ENCODE measurements around the gene MRPS10. TPM values are rescaled to one million over a fixed set of nuclear protein-coding genes. Genes with fewer than 3 reads are reported as not detected.

The MRPS10 gene
- total RNA-seq, 4 donors from 2014 or later = 27.8 to 38.8 (median 29.3) TPM

DNA sequence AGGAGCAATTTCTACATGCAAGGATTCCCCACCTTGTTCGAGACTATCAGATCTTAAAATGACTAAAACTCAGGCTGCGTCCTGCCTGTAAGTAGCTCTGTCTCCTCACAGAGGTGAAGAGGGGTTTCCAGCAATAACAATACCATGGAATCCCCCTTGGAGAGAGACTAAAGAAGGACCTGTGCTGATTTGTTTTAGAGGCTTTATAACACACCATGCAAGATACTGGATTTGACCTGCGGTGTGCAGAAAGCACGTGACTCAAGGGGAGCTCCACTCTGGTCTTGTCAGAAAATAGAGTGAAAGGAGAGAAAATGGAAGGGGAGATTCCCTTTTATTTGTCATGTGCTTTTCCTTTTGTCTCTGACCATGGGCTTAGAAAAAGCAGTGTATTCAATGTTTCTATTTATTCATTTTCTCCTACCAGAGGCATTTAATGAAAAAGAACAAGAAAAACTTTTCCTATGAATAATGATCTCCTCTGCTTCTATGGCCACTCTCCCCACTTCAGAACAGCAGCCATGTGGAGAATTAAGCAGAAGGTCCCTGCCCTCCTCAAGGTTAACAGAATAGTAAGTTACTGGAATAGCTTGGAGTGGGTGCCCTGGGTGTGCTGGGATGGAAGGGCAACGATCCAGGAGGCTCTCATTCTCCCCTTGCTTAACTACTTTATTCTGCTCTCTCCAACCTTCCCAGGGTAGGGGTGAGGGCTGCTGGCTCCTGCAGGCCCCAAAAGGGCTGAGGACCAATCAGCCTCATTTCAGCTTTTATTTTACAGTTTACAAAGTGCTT, 19.2 kb upstream of the MRPS10 start:
- H3K4me3 ChIP-seq = no peak overlapping the region
- intact Hi-C loops (cut with DNase I) = no loop called here
- no peaks in the 10 kb centered on the region for H3K4me1 ChIP-seq
- TF ChIP-seq, protein P1, sequence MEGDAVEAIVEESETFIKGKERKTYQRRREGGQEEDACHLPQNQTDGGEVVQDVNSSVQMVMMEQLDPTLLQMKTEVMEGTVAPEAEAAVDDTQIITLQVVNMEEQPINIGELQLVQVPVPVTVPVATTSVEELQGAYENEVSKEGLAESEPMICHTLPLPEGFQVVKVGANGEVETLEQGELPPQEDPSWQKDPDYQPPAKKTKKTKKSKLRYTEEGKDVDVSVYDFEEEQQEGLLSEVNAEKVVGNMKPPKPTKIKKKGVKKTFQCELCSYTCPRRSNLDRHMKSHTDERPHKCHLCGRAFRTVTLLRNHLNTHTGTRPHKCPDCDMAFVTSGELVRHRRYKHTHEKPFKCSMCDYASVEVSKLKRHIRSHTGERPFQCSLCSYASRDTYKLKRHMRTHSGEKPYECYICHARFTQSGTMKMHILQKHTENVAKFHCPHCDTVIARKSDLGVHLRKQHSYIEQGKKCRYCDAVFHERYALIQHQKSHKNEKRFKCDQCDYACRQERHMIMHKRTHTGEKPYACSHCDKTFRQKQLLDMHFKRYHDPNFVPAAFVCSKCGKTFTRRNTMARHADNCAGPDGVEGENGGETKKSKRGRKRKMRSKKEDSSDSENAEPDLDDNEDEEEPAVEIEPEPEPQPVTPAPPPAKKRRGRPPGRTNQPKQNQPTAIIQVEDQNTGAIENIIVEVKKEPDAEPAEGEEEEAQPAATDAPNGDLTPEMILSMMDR (IDR thresholded peaks at IDR 0.05) = no peak
- TF ChIP-seq POLR2A (IDR thresholded peaks at IDR 0.05; ENCODE audit: low read depth) (no peak), POLR2AphosphoS5 (IDR thresholded peaks at IDR 0.05) (no peak), EP300 (IDR thresholded peaks at IDR 0.05) (no peak)
- DNase-seq (ENCODE audit: extremely low spot score) = no peak
- no peak overlapping the region for H3K27ac ChIP-seq (replicated peaks in 1 of 4)
- no peaks in the 10 kb centered on the region for H3K27me3 ChIP-seq
- no peaks in the 10 kb centered on the region for H3K9me3 ChIP-seq
- H3K36me3 ChIP-seq = peaks cover 19 to 74% (median 31%) of the 10 kb centered on the region in 4 donors
- 82% methylated on average over 5 of the region's 5 CpGs for WGBS

DNA sequence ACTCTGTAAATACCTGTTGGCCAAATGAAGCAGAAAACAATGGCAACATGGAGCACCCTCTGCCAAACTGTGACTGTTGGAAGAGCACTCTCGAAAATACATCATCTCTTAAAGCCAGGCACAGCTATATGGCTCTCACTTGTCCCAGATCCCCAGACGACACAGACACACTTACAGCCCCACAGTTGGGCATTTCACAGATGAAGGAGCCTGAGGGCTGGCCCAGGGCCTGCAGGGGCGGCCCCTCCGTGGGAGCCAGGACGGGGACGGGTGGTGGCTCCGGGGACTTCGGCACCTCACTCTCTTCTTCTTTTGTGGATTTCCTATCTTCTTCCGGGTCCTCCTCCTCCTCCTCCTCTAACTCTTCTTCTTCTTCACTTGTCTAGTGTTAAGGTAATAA, 18.4 kb upstream of the MRPS10 start:
- Histone ChIP-seq H3K4me1 (no peaks in the 10 kb centered on the region), H3K9me3 (no peaks in the 10 kb centered on the region), H3K36me3 (peaks cover 19 to 72% (median 29%) of the 10 kb centered on the region in 4 donors), H3K27me3 (no peaks in the 10 kb centered on the region), H3K4me3 (no peak overlapping the region), H3K27ac (replicated peaks in 1 of 4) (no peak overlapping the region)
- DNase-seq (ENCODE audit: extremely low spot score) = no peak
- WGBS = 90% methylated on average over 9 of the region's 9 CpGs
- TF ChIP-seq, protein P1 (IDR thresholded peaks at IDR 0.05) = no peak
- TF ChIP-seq POLR2AphosphoS5 (IDR thresholded peaks at IDR 0.05) = no peak
- no peak for TF ChIP-seq POLR2A (IDR thresholded peaks at IDR 0.05; ENCODE audit: low read depth)
- no peak for TF ChIP-seq EP300 (IDR thresholded peaks at IDR 0.05)
- intact Hi-C loops (cut with DNase I) = no loop called here

DNA sequence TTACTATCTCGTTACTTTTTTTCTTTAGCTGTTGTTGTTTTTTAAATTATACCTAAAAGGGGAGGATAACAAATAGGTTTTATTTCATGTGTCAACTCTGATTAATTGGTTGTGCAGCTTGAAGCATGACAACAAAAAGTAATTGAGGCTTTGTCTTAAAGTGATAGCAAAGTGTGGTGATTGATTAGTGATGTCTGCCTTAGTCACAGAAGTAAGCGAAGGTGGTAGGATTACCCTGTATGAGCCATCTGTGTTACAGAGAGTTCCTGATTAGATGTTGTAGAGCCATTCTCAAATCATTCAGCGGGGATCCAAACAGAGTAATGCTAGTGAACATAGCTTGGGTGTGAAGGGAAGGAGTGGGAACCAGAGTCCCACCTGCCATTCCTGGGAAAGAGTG, 14.4 kb upstream of the MRPS10 start:
- Histone ChIP-seq H3K4me3 (no peak overlapping the region), H3K36me3 (peaks cover 12 to 72% (median 29%) of the 10 kb centered on the region in 4 donors), H3K27ac (replicated peaks in 1 of 4) (no peak overlapping the region), H3K27me3 (no peaks in the 10 kb centered on the region), H3K4me1 (no peaks in the 10 kb centered on the region), H3K9me3 (no peaks in the 10 kb centered on the region)
- 92% methylated on average over 3 of the region's 3 CpGs for WGBS
- intact Hi-C loops (cut with DNase I) = no loop called here
- DNase-seq (ENCODE audit: extremely low spot score) = no peak
- TF ChIP-seq POLR2AphosphoS5 (IDR thresholded peaks at IDR 0.05) = no peak
- no peak for TF ChIP-seq POLR2A (IDR thresholded peaks at IDR 0.05; ENCODE audit: low read depth)
- TF ChIP-seq, protein P1 (IDR thresholded peaks at IDR 0.05) = no peak
- TF ChIP-seq EP300 (IDR thresholded peaks at IDR 0.05) = no peak

DNA sequence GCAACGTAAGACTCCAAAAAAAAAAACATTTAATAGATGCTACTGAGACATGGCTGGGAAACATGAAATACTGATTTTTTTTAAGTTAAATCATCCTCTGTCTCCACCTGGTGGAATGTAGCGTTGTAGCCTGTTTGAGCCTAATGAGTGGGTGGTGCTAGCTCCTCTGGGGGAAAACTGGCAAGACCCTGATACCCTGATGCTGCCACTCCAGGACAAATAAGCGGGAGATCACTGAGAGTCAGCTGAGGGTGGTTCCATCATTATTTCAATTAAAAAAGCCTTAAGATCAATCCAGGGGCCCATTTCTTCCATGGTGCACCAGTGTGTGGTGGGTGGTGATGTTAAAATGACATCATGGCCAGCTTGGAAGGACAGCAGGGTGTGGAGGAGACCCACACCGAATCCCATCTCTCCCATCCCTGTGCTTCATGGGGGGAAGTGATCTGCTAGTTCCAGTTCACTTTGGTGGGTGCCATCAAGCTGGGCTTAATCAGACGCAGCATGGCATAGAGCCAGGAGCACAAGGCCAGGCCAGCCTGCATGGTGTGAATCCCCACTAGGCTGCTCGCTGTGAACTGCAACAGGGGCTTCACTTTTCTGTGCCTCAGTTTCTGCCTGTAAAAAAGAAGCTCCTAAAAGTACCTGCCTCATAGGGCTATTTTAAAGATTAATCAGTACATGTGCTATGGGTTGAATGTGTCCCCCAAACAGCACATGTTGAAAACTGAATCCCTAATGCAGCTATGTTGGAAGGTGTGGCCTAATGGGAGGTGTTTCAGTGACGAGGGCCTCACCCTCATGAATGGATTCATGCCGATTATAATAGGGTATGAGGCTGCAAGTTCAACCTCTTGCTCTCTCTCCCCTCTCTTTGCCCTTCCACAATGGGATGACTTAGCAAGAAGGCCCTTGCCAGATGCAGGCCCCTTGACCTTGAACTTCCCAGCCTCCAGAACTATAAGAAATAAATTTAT, 13.0 kb upstream of the MRPS10 start:
- H3K27ac ChIP-seq (replicated peaks in 1 of 4) = no peak overlapping the region
- H3K4me1 ChIP-seq = peaks cover 0 to 4% (median 2%) of the 10 kb centered on the region in 4 donors
- H3K27me3 ChIP-seq = no peaks in the 10 kb centered on the region
- TF ChIP-seq, protein P1 (IDR thresholded peaks at IDR 0.05) = no peak
- TF ChIP-seq POLR2AphosphoS5 (IDR thresholded peaks at IDR 0.05) (no peak), EP300 (IDR thresholded peaks at IDR 0.05) (no peak), POLR2A (IDR thresholded peaks at IDR 0.05; ENCODE audit: low read depth) (no peak)
- DNase-seq (ENCODE audit: extremely low spot score) = no peak
- H3K36me3 ChIP-seq = peaks cover 6 to 58% (median 22%) of the 10 kb centered on the region in 4 donors
- no peak overlapping the region for H3K4me3 ChIP-seq
- intact Hi-C loops (cut with DNase I) = no loop called here
- 78% methylated on average over 8 of the region's 8 CpGs for WGBS
- no peaks in the 10 kb centered on the region for H3K9me3 ChIP-seq

All from esophagus muscularis mucosa (tissue), 4 donors.